Astrocyte (in vitro differentiated cells and primary cell): ENCODE results near the gene ZNF837.

ENCODE experiments used
- CTCF ChIP-seq: IDR thresholded peaks from 2 replicates; pipeline ENCODE4 v1.5.1; 2011; ENCODE audit warnings: low read depth, mild to moderate bottlenecking, inconsistent platforms, low read length, moderate library complexity; ENCODE audit not compliant: insufficient read depth
- EZH2 ChIP-seq: IDR thresholded peaks from 2 replicates; pipeline ENCODE4 v1.6.1; 2012; ENCODE audit warnings: mild to moderate bottlenecking, low read length, inconsistent platforms; ENCODE audit not compliant: insufficient read depth

DNA sequence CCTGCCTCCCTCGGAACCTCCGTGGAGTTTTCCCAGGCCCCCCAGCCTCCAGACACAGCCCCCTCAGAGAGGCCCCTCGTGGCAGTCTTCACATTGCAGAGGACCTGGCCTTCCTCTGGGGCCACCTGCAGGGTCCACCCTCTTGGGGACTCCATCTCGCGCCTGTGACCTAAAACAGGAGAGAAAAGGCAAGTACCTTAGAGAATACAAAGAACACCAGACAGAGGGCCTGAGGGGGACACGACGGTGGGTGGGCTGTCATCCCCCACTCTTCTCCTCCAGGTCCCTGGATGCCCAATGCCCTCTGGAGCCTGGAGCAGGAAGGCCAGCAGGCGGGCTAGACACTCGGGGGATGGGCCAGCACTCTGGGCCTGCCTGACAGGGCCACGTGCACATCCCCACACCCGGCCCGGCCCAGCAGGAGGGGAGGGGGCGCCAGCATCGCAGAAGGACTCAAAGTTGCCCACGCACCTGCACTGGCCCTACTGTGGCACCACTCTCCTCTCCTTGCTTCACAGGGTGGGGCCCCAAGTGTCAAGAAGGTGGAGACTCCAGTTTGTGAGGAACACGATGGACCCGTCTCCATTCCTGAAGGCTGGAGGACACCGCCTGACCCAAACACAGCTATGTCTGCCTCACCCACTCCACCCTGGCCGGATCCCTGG is 23.2 kb downstream of the ZNF837 start:
- no peak for TF ChIP-seq CTCF
- no peak for TF ChIP-seq EZH2
